ENCODE measurements around the gene GRID1.

GRCh38 chr10:85601526-85601925 is 765.1 kb downstream of the GRID1 start:
- TF ChIP-seq POLR2AphosphoS5 (IDR thresholded peaks at IDR 0.05) (no peak), POLR2A (IDR thresholded peaks at IDR 0.05) (no peak), EP300 (IDR thresholded peaks at IDR 0.05) (no peak)
- TF ChIP-seq, protein P1, sequence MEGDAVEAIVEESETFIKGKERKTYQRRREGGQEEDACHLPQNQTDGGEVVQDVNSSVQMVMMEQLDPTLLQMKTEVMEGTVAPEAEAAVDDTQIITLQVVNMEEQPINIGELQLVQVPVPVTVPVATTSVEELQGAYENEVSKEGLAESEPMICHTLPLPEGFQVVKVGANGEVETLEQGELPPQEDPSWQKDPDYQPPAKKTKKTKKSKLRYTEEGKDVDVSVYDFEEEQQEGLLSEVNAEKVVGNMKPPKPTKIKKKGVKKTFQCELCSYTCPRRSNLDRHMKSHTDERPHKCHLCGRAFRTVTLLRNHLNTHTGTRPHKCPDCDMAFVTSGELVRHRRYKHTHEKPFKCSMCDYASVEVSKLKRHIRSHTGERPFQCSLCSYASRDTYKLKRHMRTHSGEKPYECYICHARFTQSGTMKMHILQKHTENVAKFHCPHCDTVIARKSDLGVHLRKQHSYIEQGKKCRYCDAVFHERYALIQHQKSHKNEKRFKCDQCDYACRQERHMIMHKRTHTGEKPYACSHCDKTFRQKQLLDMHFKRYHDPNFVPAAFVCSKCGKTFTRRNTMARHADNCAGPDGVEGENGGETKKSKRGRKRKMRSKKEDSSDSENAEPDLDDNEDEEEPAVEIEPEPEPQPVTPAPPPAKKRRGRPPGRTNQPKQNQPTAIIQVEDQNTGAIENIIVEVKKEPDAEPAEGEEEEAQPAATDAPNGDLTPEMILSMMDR (IDR thresholded peaks at IDR 0.05) = no peak
